Neuron (in vitro differentiated cells): ENCODE data around the gene GOLPH3L.
"Not testable (repeated sequence)": the region's sequence is repeated elsewhere in the genome, so short reads cannot be mapped to it uniquely, and the experiment has no call there.

Source experiments
- H2AFZ ChIP-seq: one replicate; pipeline ENCODE4 v1.6.1; 2013; ENCODE audit warnings: low read depth, mild to moderate bottlenecking, inconsistent platforms, low read length, moderate library complexity
- H3K27me3 ChIP-seq: one replicate; pipeline ENCODE4 v1.6.1; 2013; ENCODE audit warnings: low read length; ENCODE audit not compliant: insufficient read depth
- H3K36me3 ChIP-seq: one replicate; pipeline ENCODE4 v1.6.1; 2013; ENCODE audit warnings: low read length; ENCODE audit not compliant: insufficient read depth
- H3K4me1 ChIP-seq: one replicate; pipeline ENCODE4 v1.6.1; 2013; ENCODE audit warnings: low read length; ENCODE audit not compliant: insufficient read depth
- H3K4me3 ChIP-seq: 2 replicates; pipeline ENCODE4 v1.5.1; 2013; ENCODE audit warnings: mild to moderate bottlenecking, low read length, moderate library complexity
- H3K9me3 ChIP-seq: one replicate; pipeline ENCODE4 v1.6.1; 2013; ENCODE audit warnings: low read length

GOLPH3L gene

GRCh38 chr1:150642296-150642695, 54.7 kb downstream of the GOLPH3L start:
- Histone ChIP-seq H3K4me3 (no peak overlapping the region), H3K36me3 (peaks cover 8% of the 10 kb centered on the region), H2AFZ (no peak overlapping the region), H3K27me3 (no peaks in the 10 kb centered on the region), H3K9me3 (no peaks in the 10 kb centered on the region), H3K4me1 (no peaks in the 10 kb centered on the region)

GRCh38 chr1:150641126-150641815, 55.7 kb downstream of the GOLPH3L start:
- not testable (repeated sequence) for H3K9me3 ChIP-seq, H3K4me1 ChIP-seq, H3K36me3 ChIP-seq, H2AFZ ChIP-seq, H3K27me3 ChIP-seq, H3K4me3 ChIP-seq

GRCh38 chr1:150638430-150638829, 58.5 kb downstream of the GOLPH3L start:
- not testable (repeated sequence) for H2AFZ ChIP-seq, H3K4me1 ChIP-seq, H3K27me3 ChIP-seq, H3K36me3 ChIP-seq, H3K4me3 ChIP-seq, H3K9me3 ChIP-seq

GRCh38 chr1:150634839-150635622, 61.9 kb downstream of the GOLPH3L start:
- H3K9me3 ChIP-seq, H3K27me3 ChIP-seq, H3K4me3 ChIP-seq, H2AFZ ChIP-seq, H3K36me3 ChIP-seq, H3K4me1 ChIP-seq: not testable (repeated sequence)

DNA sequence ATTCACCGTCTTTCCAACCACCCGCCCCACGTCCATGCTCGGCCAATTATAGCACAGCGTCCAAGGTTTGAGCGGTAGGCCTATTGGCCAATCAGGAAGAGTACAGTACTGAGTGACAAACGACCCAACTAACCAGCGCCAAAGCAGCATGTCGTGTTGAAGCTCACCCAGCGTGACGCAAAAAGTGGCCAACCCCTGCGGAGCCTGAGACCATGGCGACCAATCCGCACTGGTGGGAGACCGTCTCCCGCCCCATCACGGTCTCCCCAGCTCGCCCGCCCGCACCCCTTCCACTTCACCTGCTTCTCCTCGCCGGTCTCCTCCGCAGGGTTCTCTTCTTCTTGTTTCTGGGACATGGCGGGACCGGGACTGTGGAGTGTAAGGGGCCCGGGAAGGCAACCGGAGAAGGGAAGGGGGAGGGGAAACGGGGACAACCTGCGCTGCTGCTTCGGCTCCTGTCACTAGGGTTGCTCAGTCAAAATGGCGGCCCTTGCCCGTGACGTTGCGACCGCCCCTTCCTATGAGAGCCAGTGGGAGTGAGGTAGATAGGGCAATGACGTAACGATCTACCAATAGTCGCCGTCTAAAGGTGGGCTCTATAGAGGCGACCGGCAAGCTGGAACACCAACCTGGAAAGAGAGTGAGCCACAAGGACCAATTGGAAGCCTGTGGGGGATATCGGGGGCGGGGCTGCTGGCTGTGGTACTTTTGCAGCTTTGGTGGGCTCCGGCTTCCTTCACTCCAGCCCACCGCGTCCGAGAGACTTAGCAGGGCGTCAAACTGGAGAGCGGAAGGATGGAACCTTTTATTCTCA, 67.6 kb downstream of the GOLPH3L start, which contains the start of gene ENSA:
Gene ENSA, minus strand, starts transcription at position 498 of the 814 bp plus-strand sequence. Its CDS starts 142 bp downstream, at position 356.
- Histone ChIP-seq H3K36me3 (peaks cover 30% of the 10 kb centered on the region), H3K4me1 (peaks cover 14% of the 10 kb centered on the region), H3K4me3 (peak within 1 kb of the TSS; percentile 88), H2AFZ (no peak within 1 kb of the TSS), H3K9me3 (no peaks in the 10 kb centered on the region), H3K27me3 (no peaks in the 10 kb centered on the region)

- no peaks in the 10 kb centered on the region for H3K9me3 ChIP-seq
These were observed 68.2 kb downstream of the GOLPH3L start for GRCh38 chr1:150628766-150629114.

GRCh38 chr1:150627826-150628410, 69.0 kb downstream of the GOLPH3L start:
- Histone ChIP-seq H3K4me3 (peak overlapping the region; percentile 88), H3K27me3 (no peaks in the 10 kb centered on the region), H3K36me3 (peaks cover 42% of the 10 kb centered on the region)

More at GRCh38 chr1:150628766-150629114, 68.2 kb downstream of the GOLPH3L start:
- H3K27me3 ChIP-seq = no peaks in the 10 kb centered on the region
- H3K4me3 ChIP-seq = peak overlapping the region; percentile 88
- H2AFZ ChIP-seq = no peak overlapping the region
- H3K36me3 ChIP-seq = peaks cover 36% of the 10 kb centered on the region
- H3K4me1 ChIP-seq = peaks cover 14% of the 10 kb centered on the region

DNA sequence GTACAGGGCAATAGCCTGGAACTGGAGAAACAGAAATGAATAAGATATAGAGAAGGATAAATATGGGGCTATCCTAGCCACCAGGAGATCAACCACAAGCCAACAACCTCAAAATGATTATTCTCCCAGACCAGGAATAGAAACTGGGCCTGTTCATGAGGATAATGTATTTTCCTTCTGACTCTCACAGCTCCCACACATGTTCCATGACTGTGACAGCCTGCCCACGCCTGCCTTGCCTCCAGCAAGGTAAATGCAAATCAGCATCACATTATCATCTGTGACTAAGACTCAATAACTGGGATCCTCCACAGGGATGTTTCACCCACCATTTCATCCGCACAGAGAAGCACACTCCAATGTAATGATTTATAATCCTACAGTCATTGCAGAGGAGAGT, 70.8 kb downstream of the GOLPH3L start:
- Histone ChIP-seq H3K9me3 (no peaks in the 10 kb centered on the region), H3K27me3 (no peaks in the 10 kb centered on the region), H3K4me3 (no peak overlapping the region), H2AFZ (no peak overlapping the region), H3K36me3 (peaks cover 49% of the 10 kb centered on the region), H3K4me1 (peaks cover 14% of the 10 kb centered on the region)

More at GRCh38 chr1:150627826-150628410, 69.0 kb downstream of the GOLPH3L start:
- no peak overlapping the region for H2AFZ ChIP-seq
- H3K9me3 ChIP-seq = no peaks in the 10 kb centered on the region
- H3K4me1 ChIP-seq = peaks cover 14% of the 10 kb centered on the region

DNA sequence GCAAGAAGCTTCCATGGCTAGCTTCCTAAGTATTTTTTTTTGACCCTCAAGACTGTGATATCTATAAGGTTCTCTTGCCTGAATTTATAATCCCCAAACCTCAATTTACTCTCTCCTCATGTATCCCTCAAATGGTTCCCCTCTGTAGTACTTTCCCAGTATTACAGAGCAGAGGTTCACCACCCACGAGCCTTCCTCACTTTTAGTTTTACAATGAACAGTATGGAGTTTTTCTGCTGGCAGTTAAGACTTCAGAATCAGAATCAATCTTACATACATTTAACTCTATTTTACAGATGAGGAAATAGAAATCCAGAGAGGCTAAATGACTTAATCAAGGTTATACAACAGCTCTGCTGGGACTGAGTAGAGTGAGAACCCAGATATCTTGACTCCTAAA, 72.4 kb downstream of the GOLPH3L start:
- peaks cover 62% of the 10 kb centered on the region for H3K36me3 ChIP-seq
- not testable (repeated sequence) for H3K27me3 ChIP-seq, H3K9me3 ChIP-seq, H3K4me3 ChIP-seq, H2AFZ ChIP-seq
- H3K4me1 ChIP-seq = peaks cover 14% of the 10 kb centered on the region

- H3K9me3 ChIP-seq, H3K27me3 ChIP-seq, H2AFZ ChIP-seq, H3K4me3 ChIP-seq: not testable (repeated sequence)
- peaks cover 66% of the 10 kb centered on the region for H3K36me3 ChIP-seq
- H3K4me1 ChIP-seq = peaks cover 14% of the 10 kb centered on the region
These were observed 72.8 kb downstream of the GOLPH3L start for GRCh38 chr1:150624134-150624533.

GRCh38 chr1:150622303-150622975, 74.5 kb downstream of the GOLPH3L start:
- H3K4me3 ChIP-seq = no peak overlapping the region
- no peaks in the 10 kb centered on the region for H3K9me3 ChIP-seq
- H3K4me1 ChIP-seq = peaks cover 2% of the 10 kb centered on the region
- H2AFZ ChIP-seq = no peak overlapping the region
- H3K36me3 ChIP-seq = peaks cover 71% of the 10 kb centered on the region
- no peaks in the 10 kb centered on the region for H3K27me3 ChIP-seq

DNA sequence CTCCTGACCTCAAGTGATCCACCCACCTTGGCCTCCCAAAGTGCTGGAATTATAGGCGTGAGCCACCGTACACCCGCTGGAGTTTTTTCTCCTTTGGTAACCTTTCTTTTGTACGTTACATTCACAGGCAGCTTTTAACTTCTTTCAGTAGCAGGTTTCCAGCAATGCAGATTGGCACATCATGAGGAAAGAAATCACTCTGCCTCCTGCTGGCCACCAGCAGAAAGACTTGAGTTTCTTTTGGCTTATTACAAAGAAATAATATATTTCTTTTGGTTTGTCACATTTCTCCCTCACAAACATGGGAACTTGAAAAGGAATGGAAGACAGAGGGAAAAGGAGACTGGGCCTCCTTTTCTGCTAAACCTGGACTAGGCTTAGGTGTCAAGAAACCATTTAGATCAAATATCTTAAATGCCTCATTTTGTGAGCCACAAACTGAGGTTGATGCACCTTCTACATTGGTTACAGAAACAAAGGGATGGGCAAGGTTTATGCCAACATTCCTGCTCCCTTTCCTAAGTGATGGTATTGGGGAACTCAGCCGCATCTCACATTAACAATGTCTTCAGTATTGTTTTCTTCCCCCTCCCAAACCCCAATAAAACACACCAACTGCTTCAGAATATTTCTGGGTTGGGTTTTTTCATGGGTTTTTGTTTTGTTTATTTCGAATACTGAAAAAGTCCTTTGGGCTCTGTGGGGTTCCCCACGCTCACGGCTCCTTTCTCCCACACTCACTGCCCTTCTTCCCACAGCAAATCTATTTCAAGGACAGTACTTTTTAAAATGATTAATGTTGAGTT, 75.3 kb downstream of the GOLPH3L start:
- H2AFZ ChIP-seq = no peak overlapping the region
- H3K27me3 ChIP-seq = no peaks in the 10 kb centered on the region
- no peak overlapping the region for H3K4me3 ChIP-seq
- H3K36me3 ChIP-seq = peaks cover 71% of the 10 kb centered on the region
- no peaks in the 10 kb centered on the region for H3K4me1 ChIP-seq
- no peaks in the 10 kb centered on the region for H3K9me3 ChIP-seq
